Measurements from ENCODE around the gene UBA5.

Gene UBA5

DNA sequence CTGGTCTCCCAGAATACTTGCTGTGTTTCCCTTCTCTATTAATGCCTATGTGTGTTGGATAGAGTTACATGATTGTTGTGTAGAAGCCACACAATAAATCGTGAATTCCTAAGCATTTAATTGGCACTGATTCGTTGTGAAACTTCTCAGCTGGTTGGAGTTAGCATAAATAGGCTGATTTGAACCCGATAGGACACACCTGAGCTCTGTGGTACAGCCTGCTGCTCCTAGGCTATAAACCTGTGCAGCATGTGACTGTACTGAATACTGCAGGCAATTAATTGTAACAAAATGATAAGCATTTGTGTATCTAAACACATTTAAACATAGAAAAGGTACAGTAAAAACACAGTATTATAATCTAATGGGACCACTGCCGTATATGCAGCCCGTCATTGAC lies 5.4 kb upstream of the UBA5 start (continued):
- TF ChIP-seq, protein P1, sequence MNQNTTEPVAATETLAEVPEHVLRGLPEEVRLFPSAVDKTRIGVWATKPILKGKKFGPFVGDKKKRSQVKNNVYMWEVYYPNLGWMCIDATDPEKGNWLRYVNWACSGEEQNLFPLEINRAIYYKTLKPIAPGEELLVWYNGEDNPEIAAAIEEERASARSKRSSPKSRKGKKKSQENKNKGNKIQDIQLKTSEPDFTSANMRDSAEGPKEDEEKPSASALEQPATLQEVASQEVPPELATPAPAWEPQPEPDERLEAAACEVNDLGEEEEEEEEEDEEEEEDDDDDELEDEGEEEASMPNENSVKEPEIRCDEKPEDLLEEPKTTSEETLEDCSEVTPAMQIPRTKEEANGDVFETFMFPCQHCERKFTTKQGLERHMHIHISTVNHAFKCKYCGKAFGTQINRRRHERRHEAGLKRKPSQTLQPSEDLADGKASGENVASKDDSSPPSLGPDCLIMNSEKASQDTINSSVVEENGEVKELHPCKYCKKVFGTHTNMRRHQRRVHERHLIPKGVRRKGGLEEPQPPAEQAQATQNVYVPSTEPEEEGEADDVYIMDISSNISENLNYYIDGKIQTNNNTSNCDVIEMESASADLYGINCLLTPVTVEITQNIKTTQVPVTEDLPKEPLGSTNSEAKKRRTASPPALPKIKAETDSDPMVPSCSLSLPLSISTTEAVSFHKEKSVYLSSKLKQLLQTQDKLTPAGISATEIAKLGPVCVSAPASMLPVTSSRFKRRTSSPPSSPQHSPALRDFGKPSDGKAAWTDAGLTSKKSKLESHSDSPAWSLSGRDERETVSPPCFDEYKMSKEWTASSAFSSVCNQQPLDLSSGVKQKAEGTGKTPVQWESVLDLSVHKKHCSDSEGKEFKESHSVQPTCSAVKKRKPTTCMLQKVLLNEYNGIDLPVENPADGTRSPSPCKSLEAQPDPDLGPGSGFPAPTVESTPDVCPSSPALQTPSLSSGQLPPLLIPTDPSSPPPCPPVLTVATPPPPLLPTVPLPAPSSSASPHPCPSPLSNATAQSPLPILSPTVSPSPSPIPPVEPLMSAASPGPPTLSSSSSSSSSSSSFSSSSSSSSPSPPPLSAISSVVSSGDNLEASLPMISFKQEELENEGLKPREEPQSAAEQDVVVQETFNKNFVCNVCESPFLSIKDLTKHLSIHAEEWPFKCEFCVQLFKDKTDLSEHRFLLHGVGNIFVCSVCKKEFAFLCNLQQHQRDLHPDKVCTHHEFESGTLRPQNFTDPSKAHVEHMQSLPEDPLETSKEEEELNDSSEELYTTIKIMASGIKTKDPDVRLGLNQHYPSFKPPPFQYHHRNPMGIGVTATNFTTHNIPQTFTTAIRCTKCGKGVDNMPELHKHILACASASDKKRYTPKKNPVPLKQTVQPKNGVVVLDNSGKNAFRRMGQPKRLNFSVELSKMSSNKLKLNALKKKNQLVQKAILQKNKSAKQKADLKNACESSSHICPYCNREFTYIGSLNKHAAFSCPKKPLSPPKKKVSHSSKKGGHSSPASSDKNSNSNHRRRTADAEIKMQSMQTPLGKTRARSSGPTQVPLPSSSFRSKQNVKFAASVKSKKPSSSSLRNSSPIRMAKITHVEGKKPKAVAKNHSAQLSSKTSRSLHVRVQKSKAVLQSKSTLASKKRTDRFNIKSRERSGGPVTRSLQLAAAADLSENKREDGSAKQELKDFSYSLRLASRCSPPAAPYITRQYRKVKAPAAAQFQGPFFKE (tag by site-specific recombination; IDR thresholded peaks at IDR 0.05; ENCODE audit: borderline replicate concordance), result no peak
- no peak for TF ChIP-seq SALL2 (tag by site-specific recombination; IDR thresholded peaks at IDR 0.05; ENCODE audit: borderline replicate concordance)
- no peak for TF ChIP-seq ZNF211 (tag by site-specific recombination; IDR thresholded peaks at IDR 0.05; ENCODE audit: low read depth)
- TF ChIP-seq ZNF843 (tag by site-specific recombination; IDR thresholded peaks at IDR 0.05), result no peak

DNA sequence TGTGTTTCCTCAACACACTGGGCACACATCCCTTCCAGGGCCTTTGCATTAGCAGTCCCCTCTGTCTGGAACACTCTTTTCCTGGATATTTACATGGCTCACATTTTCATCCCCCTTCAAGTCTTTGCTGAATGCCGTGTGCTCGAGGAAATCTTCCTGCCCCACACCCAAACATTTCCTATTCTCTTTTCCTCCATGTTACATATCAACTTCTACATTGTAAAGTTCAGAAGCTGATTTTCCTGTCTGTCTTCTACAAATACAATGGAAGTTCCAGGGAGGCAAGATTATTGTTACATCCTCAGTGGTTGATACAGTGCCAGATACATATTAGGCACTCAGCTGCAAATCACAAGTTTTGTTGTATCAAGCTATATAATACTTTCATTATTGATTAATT lies 4.7 kb upstream of the UBA5 start:
- CTCF ChIA-PET, result no interaction called here
- TF ChIP-seq GLI2 (tag by site-specific recombination; IDR thresholded peaks at IDR 0.05; ENCODE audit: borderline replicate concordance, low read depth) (no peak), ZNF701 (tag by site-specific recombination; IDR thresholded peaks at IDR 0.05) (no peak), KLF1 (tag by site-specific recombination; IDR thresholded peaks at IDR 0.05) (no peak), ZNF555 (tag by site-specific recombination; conservative IDR thresholded peaks at IDR 0.05) (no peak), ZNF391 (tag by site-specific recombination; IDR thresholded peaks at IDR 0.05; ENCODE audit: borderline replicate concordance, low read depth) (no peak), ZFHX2 (tag by site-specific recombination; conservative IDR thresholded peaks at IDR 0.05) (no peak), ZNF473 (tag by site-specific recombination; IDR thresholded peaks at IDR 0.05) (no peak), ZNF629 (tag by site-specific recombination; IDR thresholded peaks at IDR 0.05) (no peak), ZBTB1 (tag by site-specific recombination; IDR thresholded peaks at IDR 0.05) (no peak), ZNF248 (tag by site-specific recombination; IDR thresholded peaks at IDR 0.05) (no peak), ZNF654 (tag by site-specific recombination; IDR thresholded peaks at IDR 0.05; ENCODE audit: low read depth) (no peak), SALL2 (tag by site-specific recombination; IDR thresholded peaks at IDR 0.05; ENCODE audit: borderline replicate concordance) (no peak)
- TF ChIP-seq, protein P2, sequence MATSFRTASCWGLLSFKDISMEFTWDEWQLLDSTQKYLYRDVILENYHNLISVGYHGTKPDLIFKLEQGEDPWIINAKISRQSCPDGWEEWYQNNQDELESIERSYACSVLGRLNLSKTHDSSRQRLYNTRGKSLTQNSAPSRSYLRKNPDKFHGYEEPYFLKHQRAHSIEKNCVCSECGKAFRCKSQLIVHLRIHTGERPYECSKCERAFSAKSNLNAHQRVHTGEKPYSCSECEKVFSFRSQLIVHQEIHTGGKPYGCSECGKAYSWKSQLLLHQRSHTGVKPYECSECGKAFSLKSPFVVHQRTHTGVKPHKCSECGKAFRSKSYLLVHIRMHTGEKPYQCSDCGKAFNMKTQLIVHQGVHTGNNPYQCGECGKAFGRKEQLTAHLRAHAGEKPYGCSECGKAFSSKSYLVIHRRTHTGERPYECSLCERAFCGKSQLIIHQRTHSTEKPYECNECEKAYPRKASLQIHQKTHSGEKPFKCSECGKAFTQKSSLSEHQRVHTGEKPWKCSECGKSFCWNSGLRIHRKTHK (tag by site-specific recombination; IDR thresholded peaks at IDR 0.05), result no peak
- TF ChIP-seq, protein P3, sequence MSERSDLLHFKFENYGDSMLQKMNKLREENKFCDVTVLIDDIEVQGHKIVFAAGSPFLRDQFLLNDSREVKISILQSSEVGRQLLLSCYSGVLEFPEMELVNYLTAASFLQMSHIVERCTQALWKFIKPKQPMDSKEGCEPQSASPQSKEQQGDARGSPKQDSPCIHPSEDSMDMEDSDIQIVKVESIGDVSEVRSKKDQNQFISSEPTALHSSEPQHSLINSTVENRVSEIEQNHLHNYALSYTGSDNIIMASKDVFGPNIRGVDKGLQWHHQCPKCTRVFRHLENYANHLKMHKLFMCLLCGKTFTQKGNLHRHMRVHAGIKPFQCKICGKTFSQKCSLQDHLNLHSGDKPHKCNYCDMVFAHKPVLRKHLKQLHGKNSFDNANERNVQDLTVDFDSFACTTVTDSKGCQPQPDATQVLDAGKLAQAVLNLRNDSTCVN (tag by site-specific recombination; optimal IDR thresholded peaks at IDR 0.05), result no peak
- TF ChIP-seq, protein P4, sequence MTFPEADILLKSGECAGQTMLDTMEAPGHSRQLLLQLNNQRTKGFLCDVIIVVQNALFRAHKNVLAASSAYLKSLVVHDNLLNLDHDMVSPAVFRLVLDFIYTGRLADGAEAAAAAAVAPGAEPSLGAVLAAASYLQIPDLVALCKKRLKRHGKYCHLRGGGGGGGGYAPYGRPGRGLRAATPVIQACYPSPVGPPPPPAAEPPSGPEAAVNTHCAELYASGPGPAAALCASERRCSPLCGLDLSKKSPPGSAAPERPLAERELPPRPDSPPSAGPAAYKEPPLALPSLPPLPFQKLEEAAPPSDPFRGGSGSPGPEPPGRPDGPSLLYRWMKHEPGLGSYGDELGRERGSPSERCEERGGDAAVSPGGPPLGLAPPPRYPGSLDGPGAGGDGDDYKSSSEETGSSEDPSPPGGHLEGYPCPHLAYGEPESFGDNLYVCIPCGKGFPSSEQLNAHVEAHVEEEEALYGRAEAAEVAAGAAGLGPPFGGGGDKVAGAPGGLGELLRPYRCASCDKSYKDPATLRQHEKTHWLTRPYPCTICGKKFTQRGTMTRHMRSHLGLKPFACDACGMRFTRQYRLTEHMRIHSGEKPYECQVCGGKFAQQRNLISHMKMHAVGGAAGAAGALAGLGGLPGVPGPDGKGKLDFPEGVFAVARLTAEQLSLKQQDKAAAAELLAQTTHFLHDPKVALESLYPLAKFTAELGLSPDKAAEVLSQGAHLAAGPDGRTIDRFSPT (tag by site-specific recombination; IDR thresholded peaks at IDR 0.05), result no peak
- TF ChIP-seq, protein P5, sequence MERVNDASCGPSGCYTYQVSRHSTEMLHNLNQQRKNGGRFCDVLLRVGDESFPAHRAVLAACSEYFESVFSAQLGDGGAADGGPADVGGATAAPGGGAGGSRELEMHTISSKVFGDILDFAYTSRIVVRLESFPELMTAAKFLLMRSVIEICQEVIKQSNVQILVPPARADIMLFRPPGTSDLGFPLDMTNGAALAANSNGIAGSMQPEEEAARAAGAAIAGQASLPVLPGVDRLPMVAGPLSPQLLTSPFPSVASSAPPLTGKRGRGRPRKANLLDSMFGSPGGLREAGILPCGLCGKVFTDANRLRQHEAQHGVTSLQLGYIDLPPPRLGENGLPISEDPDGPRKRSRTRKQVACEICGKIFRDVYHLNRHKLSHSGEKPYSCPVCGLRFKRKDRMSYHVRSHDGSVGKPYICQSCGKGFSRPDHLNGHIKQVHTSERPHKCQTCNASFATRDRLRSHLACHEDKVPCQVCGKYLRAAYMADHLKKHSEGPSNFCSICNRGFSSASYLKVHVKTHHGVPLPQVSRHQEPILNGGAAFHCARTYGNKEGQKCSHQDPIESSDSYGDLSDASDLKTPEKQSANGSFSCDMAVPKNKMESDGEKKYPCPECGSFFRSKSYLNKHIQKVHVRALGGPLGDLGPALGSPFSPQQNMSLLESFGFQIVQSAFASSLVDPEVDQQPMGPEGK (tag by site-specific recombination; IDR thresholded peaks at IDR 0.05), result no peak
- TF ChIP-seq, protein P6, sequence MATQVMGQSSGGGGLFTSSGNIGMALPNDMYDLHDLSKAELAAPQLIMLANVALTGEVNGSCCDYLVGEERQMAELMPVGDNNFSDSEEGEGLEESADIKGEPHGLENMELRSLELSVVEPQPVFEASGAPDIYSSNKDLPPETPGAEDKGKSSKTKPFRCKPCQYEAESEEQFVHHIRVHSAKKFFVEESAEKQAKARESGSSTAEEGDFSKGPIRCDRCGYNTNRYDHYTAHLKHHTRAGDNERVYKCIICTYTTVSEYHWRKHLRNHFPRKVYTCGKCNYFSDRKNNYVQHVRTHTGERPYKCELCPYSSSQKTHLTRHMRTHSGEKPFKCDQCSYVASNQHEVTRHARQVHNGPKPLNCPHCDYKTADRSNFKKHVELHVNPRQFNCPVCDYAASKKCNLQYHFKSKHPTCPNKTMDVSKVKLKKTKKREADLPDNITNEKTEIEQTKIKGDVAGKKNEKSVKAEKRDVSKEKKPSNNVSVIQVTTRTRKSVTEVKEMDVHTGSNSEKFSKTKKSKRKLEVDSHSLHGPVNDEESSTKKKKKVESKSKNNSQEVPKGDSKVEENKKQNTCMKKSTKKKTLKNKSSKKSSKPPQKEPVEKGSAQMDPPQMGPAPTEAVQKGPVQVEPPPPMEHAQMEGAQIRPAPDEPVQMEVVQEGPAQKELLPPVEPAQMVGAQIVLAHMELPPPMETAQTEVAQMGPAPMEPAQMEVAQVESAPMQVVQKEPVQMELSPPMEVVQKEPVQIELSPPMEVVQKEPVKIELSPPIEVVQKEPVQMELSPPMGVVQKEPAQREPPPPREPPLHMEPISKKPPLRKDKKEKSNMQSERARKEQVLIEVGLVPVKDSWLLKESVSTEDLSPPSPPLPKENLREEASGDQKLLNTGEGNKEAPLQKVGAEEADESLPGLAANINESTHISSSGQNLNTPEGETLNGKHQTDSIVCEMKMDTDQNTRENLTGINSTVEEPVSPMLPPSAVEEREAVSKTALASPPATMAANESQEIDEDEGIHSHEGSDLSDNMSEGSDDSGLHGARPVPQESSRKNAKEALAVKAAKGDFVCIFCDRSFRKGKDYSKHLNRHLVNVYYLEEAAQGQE (tag by site-specific recombination; IDR thresholded peaks at IDR 0.05), result no peak

More for the DNA sequence above, 4.7 kb upstream of the UBA5 start:
- Histone ChIP-seq H3K36me3 (ENCODE audit: control insufficient read depth in 2 of 2, insufficient read depth in 1 of 2, low read length in 2 of 2) (no peaks in the 10 kb centered on the region), H3K27ac (ENCODE audit: extremely low read depth, low read depth, low read length) (no peak overlapping the region), H3K4me3 (ENCODE audit: low read depth, low read length) (no peak overlapping the region), H3K4me1 (ENCODE audit: control insufficient read depth, insufficient read depth, low read length) (no peaks in the 10 kb centered on the region), H3K9me3 (ENCODE audit: control insufficient read depth, insufficient read depth, low read depth, low read length) (no peaks in the 10 kb centered on the region)
- POLR2A ChIA-PET, result no interaction called here

All from HEK293 (cell line).